Measurements from ENCODE around the gene GPC6. TPM values are rescaled to one million over a fixed set of nuclear protein-coding genes. Genes with fewer than 3 reads are reported as not detected.

GPC6 gene
- total and polyA plus RNA-seq, 2 donors (not counting 1 experiment from before 2014, with no cell fraction given), result not detected

- Histone ChIP-seq H3K79me2 (ENCODE audit: control insufficient read depth, insufficient read depth, low read length) (no peaks in the 10 kb centered on the region), H2AFZ (ENCODE audit: insufficient read depth, low read depth, low read length, poor library complexity, severe bottlenecking) (no peak overlapping the region), H3K36me3 (replicated peaks in 1 of 2; ENCODE audit: control extremely low read depth in 1 of 2, control insufficient read depth in 1 of 2, extremely low read depth in 1 of 2, insufficient read depth in 2 of 2, low read length in 1 of 2) (no peaks in the 10 kb centered on the region), H3K4me2 (replicated peaks; ENCODE audit: low read depth, low read length, poor library complexity, severe bottlenecking) (no peak overlapping the region), H3K4me3 (ENCODE audit: control extremely low read depth in 1 of 5, extremely low read depth in 1 of 5, insufficient read depth in 1 of 5, low read depth in 2 of 5, low read length in 4 of 5) (no peak overlapping the region), H3K27me3 (replicated peaks in 1 of 4; ENCODE audit: control extremely low read depth in 1 of 4, control insufficient read depth in 3 of 4, insufficient read depth in 4 of 4, low read length in 3 of 4) (no peaks in the 10 kb centered on the region), H3K9me3 (ENCODE audit: control extremely low read depth in 1 of 3, control insufficient read depth in 2 of 3, insufficient read depth in 1 of 3, low read length in 2 of 3) (no peaks in the 10 kb centered on the region), H4K20me1 (ENCODE audit: control insufficient read depth, insufficient read depth, low read length, poor library complexity, severe bottlenecking) (no peaks in the 10 kb centered on the region), H3K4me1 (ENCODE audit: control insufficient read depth in 2 of 2, insufficient read depth in 2 of 2, low read length in 2 of 2) (no peaks in the 10 kb centered on the region), H3K9ac (ENCODE audit: low read length) (no peak overlapping the region), H3K27ac (ENCODE audit: low read length in 2 of 2) (no peak overlapping the region)
- DNase-seq (no peak), ATAC-seq (ENCODE audit: low read depth) (no peak)
- intact Hi-C loops (cut with micrococcal nuclease), result no loop called here
- WGBS (ENCODE audit: insufficient coverage), result 80% methylated on average over 1 of the region's 3 CpGs
- no peak for TF ChIP-seq CTCF (IDR thresholded peaks at IDR 0.05)
- TF ChIP-seq EZH2 (IDR thresholded peaks at IDR 0.05; ENCODE audit: borderline replicate concordance, insufficient read depth, low read depth, low read length, poor library complexity, severe bottlenecking), result no peak
- ChIA-PET POLR2A (no interaction called here), CTCF (no interaction called here)
- Mint-ChIP-seq H3K4me1 (no peaks in the 10 kb centered on the region), H3K27me3 (peaks cover 9% of the 10 kb centered on the region), H3K9me3 (ENCODE audit: insufficient read depth) (no peaks in the 10 kb centered on the region), H3K27ac (no peak overlapping the region), H3K4me3 (no peak overlapping the region)
Observed at GRCh38 chr13:94199135-94199534, 972.5 kb downstream of the GPC6 start.

- no peaks in the 10 kb centered on the region for H3K9me3 ChIP-seq (ENCODE audit: control extremely low read depth in 1 of 3, control insufficient read depth in 2 of 3, insufficient read depth in 1 of 3, low read length in 2 of 3)
- TF ChIP-seq CTCF (IDR thresholded peaks at IDR 0.05) (no peak), EZH2 (IDR thresholded peaks at IDR 0.05; ENCODE audit: borderline replicate concordance, insufficient read depth, low read depth, low read length, poor library complexity, severe bottlenecking) (no peak)
- H4K20me1 ChIP-seq (ENCODE audit: control insufficient read depth, insufficient read depth, low read length, poor library complexity, severe bottlenecking), result no peaks in the 10 kb centered on the region
- H3K27me3 ChIP-seq (replicated peaks in 1 of 4; ENCODE audit: control extremely low read depth in 1 of 4, control insufficient read depth in 3 of 4, insufficient read depth in 4 of 4, low read length in 3 of 4), result no peaks in the 10 kb centered on the region
- ATAC-seq (ENCODE audit: low read depth) (no peak), DNase-seq (no peak)
- no peak overlapping the region for H3K4me2 ChIP-seq (replicated peaks; ENCODE audit: low read depth, low read length, poor library complexity, severe bottlenecking)
- intact Hi-C loops (cut with micrococcal nuclease), result no loop called here
- POLR2A ChIA-PET, result no interaction called here
- H3K36me3 ChIP-seq (replicated peaks in 1 of 2; ENCODE audit: control extremely low read depth in 1 of 2, control insufficient read depth in 1 of 2, extremely low read depth in 1 of 2, insufficient read depth in 2 of 2, low read length in 1 of 2), result no peaks in the 10 kb centered on the region
- no peak overlapping the region for H3K27ac Mint-ChIP-seq
- no peaks in the 10 kb centered on the region for H3K9me3 Mint-ChIP-seq (ENCODE audit: insufficient read depth)
- H3K27me3 Mint-ChIP-seq, result peaks cover 6% of the 10 kb centered on the region
- no peak overlapping the region for H3K27ac ChIP-seq (ENCODE audit: low read length in 2 of 2)
- no peaks in the 10 kb centered on the region for H3K4me1 Mint-ChIP-seq
- no peak overlapping the region for H3K4me3 ChIP-seq (ENCODE audit: control extremely low read depth in 1 of 5, extremely low read depth in 1 of 5, insufficient read depth in 1 of 5, low read depth in 2 of 5, low read length in 4 of 5)
- CTCF ChIA-PET, result no interaction called here
- no peaks in the 10 kb centered on the region for H3K79me2 ChIP-seq (ENCODE audit: control insufficient read depth, insufficient read depth, low read length)
- H2AFZ ChIP-seq (ENCODE audit: insufficient read depth, low read depth, low read length, poor library complexity, severe bottlenecking), result no peak overlapping the region
- no peak overlapping the region for H3K9ac ChIP-seq (ENCODE audit: low read length)
- WGBS (ENCODE audit: insufficient coverage), result 82% methylated on average over 3 of the region's 6 CpGs
- H3K4me3 Mint-ChIP-seq, result no peak overlapping the region
- H3K4me1 ChIP-seq (ENCODE audit: control insufficient read depth in 2 of 2, insufficient read depth in 2 of 2, low read length in 2 of 2), result no peaks in the 10 kb centered on the region
Observed at GRCh38 chr13:94201022-94201421, 974.4 kb downstream of the GPC6 start.

Measured in B cell (primary cell).